ENCODE data around the gene ADCY5.
"Not testable (repeated sequence)": the region's sequence is repeated elsewhere in the genome, so short reads cannot be mapped to it uniquely, and the experiment has no call there.

The ADCY5 gene

DNA sequence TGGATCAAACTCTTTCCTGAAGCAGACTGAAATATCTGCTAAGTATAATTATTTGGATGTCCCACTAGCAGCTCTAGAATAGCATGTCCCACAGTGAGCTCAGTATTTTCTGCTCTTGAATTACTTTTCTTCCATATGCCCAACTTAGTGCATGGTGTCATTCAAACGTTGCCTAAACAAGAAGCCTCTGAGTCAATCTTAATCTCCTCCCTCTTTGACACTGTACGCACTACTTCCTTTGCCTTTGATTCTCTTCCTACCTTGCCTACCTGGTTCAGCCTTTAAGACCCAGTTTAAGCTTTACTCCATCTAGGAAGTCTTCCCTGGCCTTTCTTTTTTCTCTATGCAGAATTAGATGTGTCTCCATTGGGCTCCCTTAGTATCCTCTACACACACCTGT, 192.6 kb downstream of the ADCY5 start:
- H3K27ac ChIP-seq = no peak overlapping the region
- TF ChIP-seq, protein P1, sequence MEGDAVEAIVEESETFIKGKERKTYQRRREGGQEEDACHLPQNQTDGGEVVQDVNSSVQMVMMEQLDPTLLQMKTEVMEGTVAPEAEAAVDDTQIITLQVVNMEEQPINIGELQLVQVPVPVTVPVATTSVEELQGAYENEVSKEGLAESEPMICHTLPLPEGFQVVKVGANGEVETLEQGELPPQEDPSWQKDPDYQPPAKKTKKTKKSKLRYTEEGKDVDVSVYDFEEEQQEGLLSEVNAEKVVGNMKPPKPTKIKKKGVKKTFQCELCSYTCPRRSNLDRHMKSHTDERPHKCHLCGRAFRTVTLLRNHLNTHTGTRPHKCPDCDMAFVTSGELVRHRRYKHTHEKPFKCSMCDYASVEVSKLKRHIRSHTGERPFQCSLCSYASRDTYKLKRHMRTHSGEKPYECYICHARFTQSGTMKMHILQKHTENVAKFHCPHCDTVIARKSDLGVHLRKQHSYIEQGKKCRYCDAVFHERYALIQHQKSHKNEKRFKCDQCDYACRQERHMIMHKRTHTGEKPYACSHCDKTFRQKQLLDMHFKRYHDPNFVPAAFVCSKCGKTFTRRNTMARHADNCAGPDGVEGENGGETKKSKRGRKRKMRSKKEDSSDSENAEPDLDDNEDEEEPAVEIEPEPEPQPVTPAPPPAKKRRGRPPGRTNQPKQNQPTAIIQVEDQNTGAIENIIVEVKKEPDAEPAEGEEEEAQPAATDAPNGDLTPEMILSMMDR (conservative IDR thresholded peaks at IDR 0.05) = no peak
- TF ChIP-seq ZFX (IDR thresholded peaks at IDR 0.05) = no peak

GRCh38 chr3:123246866-123247265, 202.0 kb downstream of the ADCY5 start:
- H3K27ac ChIP-seq = no peak overlapping the region
- TF ChIP-seq, protein P1 (conservative IDR thresholded peaks at IDR 0.05) = no peak
- no peak for TF ChIP-seq ZFX (IDR thresholded peaks at IDR 0.05)

GRCh38 chr3:123244128-123244527, 204.8 kb downstream of the ADCY5 start:
- H3K27ac ChIP-seq = no peak overlapping the region
- TF ChIP-seq ZFX (IDR thresholded peaks at IDR 0.05) = no peak
- TF ChIP-seq, protein P1 (conservative IDR thresholded peaks at IDR 0.05) = no peak

DNA sequence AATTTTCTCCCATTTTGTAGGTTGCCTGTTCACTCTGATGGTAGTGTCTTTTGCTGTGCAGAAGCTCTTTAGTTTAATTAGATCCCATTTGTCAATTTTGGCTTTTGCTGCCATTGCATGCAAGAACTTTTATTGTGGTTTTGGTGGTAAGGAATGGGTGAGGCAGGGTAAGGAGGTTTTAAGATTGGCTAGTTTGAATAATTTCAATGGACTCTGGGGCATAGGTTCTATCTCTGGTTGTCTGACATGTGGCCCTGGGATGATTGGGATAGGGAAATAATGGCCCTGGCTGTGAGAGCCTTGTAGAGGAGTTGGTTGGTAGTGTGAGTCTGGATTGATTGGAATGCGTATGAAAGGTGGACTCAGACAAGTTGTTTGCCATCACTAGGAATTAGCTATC, 209.1 kb downstream of the ADCY5 start:
- TF ChIP-seq, protein P1 (conservative IDR thresholded peaks at IDR 0.05) = no peak
- no peak for TF ChIP-seq ZFX (IDR thresholded peaks at IDR 0.05)
- H3K27ac ChIP-seq = no peak overlapping the region

GRCh38 chr3:123239186-123239585, 209.7 kb downstream of the ADCY5 start:
- not testable (repeated sequence) for H3K27ac ChIP-seq

- no peak for TF ChIP-seq ZFX (IDR thresholded peaks at IDR 0.05)
- TF ChIP-seq, protein P1 (conservative IDR thresholded peaks at IDR 0.05) = no peak
- no peak overlapping the region for H3K27ac ChIP-seq
Observed at GRCh38 chr3:123236902-123237301, 212.0 kb downstream of the ADCY5 start.
